B cell (primary cell): ENCODE data around the gene EHD4. TPM values are rescaled to one million over a fixed set of nuclear protein-coding genes. Genes with fewer than 3 reads are reported as not detected.

Source experiments
- ATAC-seq: fragments of 200-7000 bp; cut with Tn5 transposase; one replicate; pipeline ENCODE4 v1.10.0; 2021; ENCODE audit warnings: low read depth, mild to moderate bottlenecking, moderate number of reproducible peaks, moderate library complexity
- CTCF ChIA-PET: fragments of 350-600 bp; sonication (Branson Sonifier 250); formaldehyde crosslinking; loops from one replicate; lab custom pipeline; 2021; ENCODE audit warnings: antibody characterized with exemption, inconsistent platforms; lab: Charles Lee
- POLR2A ChIA-PET: fragments of 350-600 bp; sonication (Branson Sonifier 250); formaldehyde crosslinking; loops from one replicate; lab custom pipeline; 2021; ENCODE audit warnings: antibody characterized with exemption; lab: Charles Lee
- DNase-seq: peaks from one replicate; pipeline ENCODE4 v3.0.0; 2013
- H2AFZ ChIP-seq: 2 replicates; pipeline ENCODE4 v1.6.1; 2012; ENCODE audit warnings: mild to moderate bottlenecking, low read depth, low read length; ENCODE audit not compliant: insufficient read depth, poor library complexity, severe bottlenecking
- H3K27ac ChIP-seq, 2 donors: 1 replicate in 1 of 2; 2 replicates in 1 of 2; pipeline ENCODE4 v1.5.1; 2012 to 2013; ENCODE audit warnings: low read length in 2 of 2, mild to moderate bottlenecking in 2 of 2, moderate library complexity in 1 of 2
- H3K27me3 ChIP-seq, 4 experiments: fragments of 200-600 bp in 1 of 4; sonication (generic) in 1 of 4; replicated peaks in 1 of 4; 1 replicate in 2 of 4; 2 replicates in 2 of 4; pipeline versions ENCODE4 v1.6.1 to v1.7.0; 2013 to 2016; ENCODE audit warnings: low read length in 3 of 4, mild to moderate bottlenecking in 2 of 4, mixed read lengths in 1 of 4, moderate library complexity in 1 of 4; ENCODE audit not compliant: insufficient read depth in 4 of 4, control insufficient read depth in 3 of 4; ENCODE audit errors: control extremely low read depth in 1 of 4
- H3K36me3 ChIP-seq, 2 experiments: replicated peaks in 1 of 2; 1 replicate in 1 of 2; 2 replicates in 1 of 2; pipeline versions ENCODE4 v1.6.1 to v1.7.1; 2013; ENCODE audit warnings: low read length in 1 of 2; ENCODE audit not compliant: insufficient read depth in 2 of 2, control insufficient read depth in 1 of 2; ENCODE audit errors: control extremely low read depth in 1 of 2, extremely low read depth in 1 of 2
- H3K4me1 ChIP-seq, 2 donors: fragments of 200-600 bp in 1 of 2; sonication (generic) in 1 of 2; 1 replicate in 1 of 2; 2 replicates in 1 of 2; pipeline versions ENCODE4 v1.5.1 to v1.6.1; 2013 to 2017; ENCODE audit warnings: low read length in 2 of 2; ENCODE audit not compliant: control insufficient read depth in 2 of 2, insufficient read depth in 2 of 2
- H3K4me2 ChIP-seq: replicated peaks from 2 replicates; pipeline ENCODE3; 2012; ENCODE audit warnings: mild to moderate bottlenecking, low read depth, low read length; ENCODE audit not compliant: poor library complexity, severe bottlenecking
- H3K4me3 ChIP-seq, 5 experiments: fragments of 200-600 bp in 1 of 5; sonication (generic) in 1 of 5; 1 replicate in 3 of 5; 2 replicates in 2 of 5; pipeline versions ENCODE4 v1.5.1 to v1.7.0; 2011 to 2016; ENCODE audit warnings: low read length in 4 of 5, mild to moderate bottlenecking in 4 of 5, low read depth in 2 of 5, control low read depth in 1 of 5, moderate library complexity in 1 of 5; ENCODE audit not compliant: insufficient read depth in 1 of 5; ENCODE audit errors: control extremely low read depth in 1 of 5, extremely low read depth in 1 of 5
- H3K79me2 ChIP-seq: fragments of 200-600 bp; sonication (generic); one replicate; pipeline ENCODE4 v1.6.0; 2016; ENCODE audit warnings: low read length; ENCODE audit not compliant: control insufficient read depth, insufficient read depth
- H3K9ac ChIP-seq: fragments of 200-600 bp; sonication (generic); 2 replicates; pipeline ENCODE4 v1.6.1; 2017; ENCODE audit warnings: mild to moderate bottlenecking, low read length, moderate library complexity
- H3K9me3 ChIP-seq, 3 donors: one replicate each; pipeline versions ENCODE4 v1.6.1 to v1.7.1; 2013; ENCODE audit warnings: low read length in 2 of 3; ENCODE audit not compliant: control insufficient read depth in 2 of 3, insufficient read depth in 1 of 3; ENCODE audit errors: control extremely low read depth in 1 of 3
- H4K20me1 ChIP-seq: 2 replicates; pipeline ENCODE4 v1.6.0; 2012; ENCODE audit warnings: mild to moderate bottlenecking, low read length; ENCODE audit not compliant: insufficient read depth, control insufficient read depth, poor library complexity, severe bottlenecking
- H3K27ac Mint-ChIP-seq: one replicate; pipeline ENCODE4 v1.8.0; 2021; ENCODE audit warnings: mixed read lengths
- H3K27me3 Mint-ChIP-seq: one replicate; pipeline ENCODE4 v1.8.0; 2021; ENCODE audit warnings: mixed read lengths
- H3K4me1 Mint-ChIP-seq: one replicate; pipeline ENCODE4 v1.8.0; 2021; ENCODE audit warnings: mixed read lengths
- H3K4me3 Mint-ChIP-seq: one replicate; pipeline ENCODE4 v1.8.0; 2021; ENCODE audit warnings: mixed read lengths
- H3K9me3 Mint-ChIP-seq: one replicate; pipeline ENCODE4 v1.8.0; 2022; ENCODE audit warnings: mixed read lengths; ENCODE audit not compliant: insufficient read depth
- EZH2 ChIP-seq: IDR thresholded peaks from 2 replicates; pipeline ENCODE4 v1.6.1; 2012; ENCODE audit warnings: borderline replicate concordance, low read depth, mild to moderate bottlenecking, moderate library complexity, low read length; ENCODE audit not compliant: insufficient read depth, poor library complexity, severe bottlenecking
- WGBS: methylation state at CpG from one replicate; pipeline ENCODE4 v1.1.5; 2013; ENCODE audit warnings: missing lambda C conversion rate; ENCODE audit not compliant: insufficient coverage; 5-methylcytosine and 5-hydroxymethylcytosine counted together
- intact Hi-C: fragments of 100-400 bp; cut with micrococcal nuclease; formaldehyde crosslinking; loops from one replicate; pipeline ENCODE4 v1.10.0; 2022
- polyA plus RNA-seq: library from polyadenylated mRNA; depleted of rRNA; stranded (reverse); fragments of >200 nt; gene quantifications from 2 replicates; pipeline ENCODE4 v1.2.3, GENCODE V29; 2012
- total RNA-seq, 2 donors: library from RNA; stranded (reverse); fragments of 120-200 nt in 1 of 2; gene quantifications; 1 replicate in 1 of 2; 2 replicates in 1 of 2; pipeline versions ENCODE4 v1.2.3 to v1.2.4, GENCODE V29; 2013 to 2022
- TF ChIP-seq, protein P1 (sequence below): fragments of 200-600 bp; IDR thresholded peaks from one replicate; pipeline ENCODE4 v1.8.0; 2022; ENCODE audit warnings: antibody characterized with exemption, mild to moderate bottlenecking

The EHD4 gene
- total and polyA plus RNA-seq, 2 donors (not counting 1 experiment from before 2014, with no cell fraction given) = 3.1 to 12.7 TPM

DNA sequence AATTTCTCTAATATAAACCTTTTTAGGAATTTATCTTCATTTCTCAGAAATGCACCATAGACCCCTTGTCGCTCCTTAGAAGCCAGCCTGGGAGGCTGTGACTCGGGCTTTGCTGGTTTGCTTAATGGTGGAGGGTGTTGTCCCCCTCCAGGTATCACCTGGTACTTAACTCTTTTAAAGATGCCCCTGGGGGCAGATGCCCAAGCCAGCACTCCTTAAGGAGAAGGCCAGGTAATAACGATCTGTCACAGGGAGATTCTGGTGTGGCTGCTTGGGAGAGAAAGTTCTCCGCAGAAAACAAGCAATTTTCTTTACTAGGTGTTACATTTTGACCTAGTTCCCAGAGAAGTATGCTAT, 22.3 kb downstream of the EHD4 start:
- no peak overlapping the region for H3K27ac Mint-ChIP-seq
- POLR2A ChIA-PET = no interaction called here

DNA sequence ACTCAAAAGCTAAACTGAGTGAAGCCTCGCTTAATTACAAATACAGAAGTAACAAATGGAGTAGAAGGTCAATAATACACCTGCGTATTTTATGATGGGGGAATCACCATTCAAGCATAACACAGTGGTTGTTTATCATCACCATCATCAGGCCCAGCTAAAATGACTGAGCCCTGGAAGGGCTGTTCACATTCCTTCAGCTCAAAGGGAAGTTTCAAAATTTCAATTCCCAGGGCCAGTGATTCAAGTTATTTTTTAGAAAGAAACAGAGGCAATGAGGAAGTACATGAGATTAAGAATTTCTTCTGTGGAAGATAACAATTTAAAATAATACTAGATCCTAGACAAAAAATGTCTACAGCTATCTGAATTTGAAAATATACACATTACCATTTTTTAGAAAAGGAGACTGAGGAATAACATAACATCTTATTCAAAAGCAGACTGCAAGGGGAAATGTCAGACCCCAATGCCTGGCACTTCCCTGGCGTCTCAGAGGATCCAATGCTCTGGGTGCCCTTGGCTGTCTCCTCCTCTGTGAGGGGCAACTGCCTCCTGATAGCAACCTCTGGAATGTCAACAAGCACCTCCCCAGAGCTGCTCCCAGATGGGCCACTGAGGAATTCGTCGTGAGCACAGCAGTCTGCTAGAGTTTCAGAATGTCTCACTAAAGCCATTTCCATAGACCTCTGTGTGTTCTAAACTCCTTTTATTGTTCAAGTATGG, 22.8 kb downstream of the EHD4 start:
- intact Hi-C loops = no loop called here
- no peak overlapping the region for H3K27ac ChIP-seq
- Mint-ChIP-seq H3K27me3 (no peaks in the 10 kb centered on the region), H3K27ac (no peak overlapping the region), H3K4me3 (no peak overlapping the region), H3K9me3 (no peaks in the 10 kb centered on the region), H3K4me1 (no peaks in the 10 kb centered on the region)
- no peak overlapping the region for H3K4me2 ChIP-seq
- no peak overlapping the region for H2AFZ ChIP-seq
- WGBS = 83% methylated on average over 1 of the region's 5 CpGs
- peaks cover 3 to 30% of the 10 kb centered on the region in 2 experiments for H3K36me3 ChIP-seq
- H3K9me3 ChIP-seq = no peaks in the 10 kb centered on the region
- DNase-seq (no peak), ATAC-seq (no peak)
- ChIA-PET POLR2A (no interaction called here), CTCF (interaction anchor here (1.8 kb wide), 1 partner anchor 40 kb away, joined by 5 read pairs; no protein-coding TSS in a partner anchor)
- no peaks in the 10 kb centered on the region for H4K20me1 ChIP-seq
- no peak overlapping the region for H3K9ac ChIP-seq
- TF ChIP-seq, protein P1, sequence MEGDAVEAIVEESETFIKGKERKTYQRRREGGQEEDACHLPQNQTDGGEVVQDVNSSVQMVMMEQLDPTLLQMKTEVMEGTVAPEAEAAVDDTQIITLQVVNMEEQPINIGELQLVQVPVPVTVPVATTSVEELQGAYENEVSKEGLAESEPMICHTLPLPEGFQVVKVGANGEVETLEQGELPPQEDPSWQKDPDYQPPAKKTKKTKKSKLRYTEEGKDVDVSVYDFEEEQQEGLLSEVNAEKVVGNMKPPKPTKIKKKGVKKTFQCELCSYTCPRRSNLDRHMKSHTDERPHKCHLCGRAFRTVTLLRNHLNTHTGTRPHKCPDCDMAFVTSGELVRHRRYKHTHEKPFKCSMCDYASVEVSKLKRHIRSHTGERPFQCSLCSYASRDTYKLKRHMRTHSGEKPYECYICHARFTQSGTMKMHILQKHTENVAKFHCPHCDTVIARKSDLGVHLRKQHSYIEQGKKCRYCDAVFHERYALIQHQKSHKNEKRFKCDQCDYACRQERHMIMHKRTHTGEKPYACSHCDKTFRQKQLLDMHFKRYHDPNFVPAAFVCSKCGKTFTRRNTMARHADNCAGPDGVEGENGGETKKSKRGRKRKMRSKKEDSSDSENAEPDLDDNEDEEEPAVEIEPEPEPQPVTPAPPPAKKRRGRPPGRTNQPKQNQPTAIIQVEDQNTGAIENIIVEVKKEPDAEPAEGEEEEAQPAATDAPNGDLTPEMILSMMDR = no peak
- TF ChIP-seq EZH2 = no peak
- H3K79me2 ChIP-seq = peaks cover 37% of the 10 kb centered on the region
- H3K4me3 ChIP-seq = no peak overlapping the region
- H3K27me3 ChIP-seq = no peaks in the 10 kb centered on the region
- no peaks in the 10 kb centered on the region for H3K4me1 ChIP-seq

More for the DNA sequence above, 22.3 kb downstream of the EHD4 start:
- intact Hi-C loops = no loop called here
- Mint-ChIP-seq H3K4me3 (no peak overlapping the region), H3K27me3 (no peaks in the 10 kb centered on the region), H3K4me1 (no peaks in the 10 kb centered on the region), H3K9me3 (no peaks in the 10 kb centered on the region)
- no peaks in the 10 kb centered on the region for H4K20me1 ChIP-seq
- ATAC-seq (no peak), DNase-seq (no peak)
- no peak overlapping the region for H3K9ac ChIP-seq
- no peak overlapping the region for H3K27ac ChIP-seq
- H3K79me2 ChIP-seq = peaks cover 38% of the 10 kb centered on the region
- no peak overlapping the region for H2AFZ ChIP-seq
- H3K4me3 ChIP-seq = no peak overlapping the region
- 94% methylated on average over 2 of the region's 4 CpGs for WGBS
- no peaks in the 10 kb centered on the region for H3K4me1 ChIP-seq
- CTCF ChIA-PET = interaction anchor here (1.8 kb wide), 1 partner anchor 39 kb away, joined by 5 read pairs; no protein-coding TSS in a partner anchor
- no peak for TF ChIP-seq EZH2
- TF ChIP-seq, protein P1 = no peak
- no peaks in the 10 kb centered on the region for H3K27me3 ChIP-seq
- no peak overlapping the region for H3K4me2 ChIP-seq
- H3K9me3 ChIP-seq = no peaks in the 10 kb centered on the region
- peaks cover 3 to 30% of the 10 kb centered on the region in 2 experiments for H3K36me3 ChIP-seq
